K562 (cell line): ENCODE data around the gene HCFC1R1.

Experiments used
- BACH1 ChIP-seq: fragments of 200-800 bp; sonication (Bioruptor generic); IDR thresholded peaks from 2 replicates; pipeline ENCODE4 v1.6.1; 2016; ENCODE audit warnings: missing genetic modification characterization, missing compliant biosample characterization
- ELF1 ChIP-seq: fragments of 200-800 bp; sonication (Bioruptor generic); IDR thresholded peaks from 2 replicates; pipeline ENCODE4 v1.6.1; 2016; ENCODE audit warnings: missing genetic modification characterization, missing compliant biosample characterization
- EZH2 ChIP-seq: IDR thresholded peaks from 2 replicates; pipeline ENCODE4 v1.6.1; 2012; ENCODE audit warnings: low read depth, mild to moderate bottlenecking, inconsistent platforms, low read length, borderline replicate concordance
- HDAC6 ChIP-seq: IDR thresholded peaks from 2 replicates; pipeline ENCODE4 v1.6.1; 2012; ENCODE audit warnings: low read depth, mild to moderate bottlenecking, control low read depth, inconsistent platforms, low read length, moderate library complexity
- KLF16 ChIP-seq: IDR thresholded peaks from 2 replicates; pipeline ENCODE4 v1.6.1; 2016; ENCODE audit warnings: antibody characterized with exemption
- RFX5 ChIP-seq: IDR thresholded peaks from 2 replicates; pipeline ENCODE4 v1.6.1; 2011; ENCODE audit warnings: low read depth, mild to moderate bottlenecking, improper control_type of control experiment, low read length
- SIRT6 ChIP-seq: IDR thresholded peaks from one replicate; pipeline ENCODE4 v1.6.1; 2012; ENCODE audit warnings: low read depth, mild to moderate bottlenecking, control low read depth, inconsistent platforms, low read length, moderate library complexity
- SRF ChIP-seq, 2 experiments: fragments of 250-450, 450-650 bp in 1 of 2; sonication (Bioruptor Pico) in 1 of 2; sonication (generic) in 1 of 2; formaldehyde crosslinking; IDR thresholded peaks; 2 replicates each; pipeline versions ENCODE4 v1.5.0 to v1.5.1; 2020 to 2022; ENCODE audit warnings: mild to moderate bottlenecking in 1 of 2, missing genetic modification reagents in 1 of 2
- ZNF3 ChIP-seq: fragments of 250-450 bp; sonication (Bioruptor Pico); IDR thresholded peaks from 2 replicates; pipeline ENCODE4 v1.5.0; 2021; ENCODE audit warnings: mild to moderate bottlenecking, moderate library complexity
- TF ChIP-seq, protein P1 (sequence below), 3 experiments: IDR thresholded peaks in 2 of 3; conservative IDR thresholded peaks in 1 of 3; 2 replicates each; pipeline ENCODE4 v1.5.1; 2011 to 2012; ENCODE audit warnings: low read length in 3 of 3, mild to moderate bottlenecking in 3 of 3, control low read depth in 2 of 3, improper control_type of control experiment in 1 of 3, inconsistent platforms in 1 of 3, low read depth in 1 of 3, mixed read lengths in 1 of 3, moderate library complexity in 1 of 3; ENCODE audit not compliant: insufficient read depth in 2 of 3
- TF ChIP-seq, protein P2 (sequence below): sonication (generic); formaldehyde crosslinking; IDR thresholded peaks from 2 replicates; pipeline ENCODE4 v1.8.0; 2023; ENCODE audit warnings: mild to moderate bottlenecking, missing genetic modification reagents

DNA sequence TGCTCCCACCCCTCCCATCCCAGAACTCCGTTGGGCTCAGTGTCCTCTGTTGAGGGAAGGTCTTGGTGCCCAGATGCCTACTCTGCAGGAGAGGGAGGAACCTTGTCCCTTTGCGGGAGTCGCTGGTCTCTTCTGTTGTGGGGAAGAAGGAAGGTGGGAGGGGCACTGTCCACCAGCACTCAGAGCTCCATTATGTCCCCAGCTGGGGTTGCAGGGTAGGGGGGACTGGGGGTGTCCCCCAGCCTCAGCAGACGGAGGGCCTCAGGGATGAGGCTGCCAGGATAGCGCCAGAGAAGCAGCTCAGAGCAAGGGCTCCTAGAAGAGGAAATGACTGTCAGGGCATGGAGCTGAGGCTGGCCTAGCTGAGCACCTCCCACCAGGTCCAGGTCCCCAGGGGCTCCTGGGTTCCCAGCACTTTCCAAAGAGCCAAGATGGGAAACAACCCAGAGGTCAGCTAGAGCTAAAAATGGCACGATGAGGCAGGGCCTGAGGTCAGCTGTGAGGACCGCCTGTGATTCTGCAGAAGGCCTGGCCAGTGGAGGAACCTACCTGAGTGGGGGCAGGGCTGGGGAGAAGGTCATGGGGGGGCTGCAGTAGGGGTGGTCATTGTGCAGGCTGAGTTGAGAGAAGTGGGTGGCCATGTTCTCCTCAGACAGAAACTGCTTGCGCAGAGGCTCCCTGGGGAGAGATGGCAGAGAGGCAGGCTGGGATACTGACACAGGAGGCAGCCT, 893 bp downstream of the HCFC1R1 start:
- TF ChIP-seq, protein P1, sequence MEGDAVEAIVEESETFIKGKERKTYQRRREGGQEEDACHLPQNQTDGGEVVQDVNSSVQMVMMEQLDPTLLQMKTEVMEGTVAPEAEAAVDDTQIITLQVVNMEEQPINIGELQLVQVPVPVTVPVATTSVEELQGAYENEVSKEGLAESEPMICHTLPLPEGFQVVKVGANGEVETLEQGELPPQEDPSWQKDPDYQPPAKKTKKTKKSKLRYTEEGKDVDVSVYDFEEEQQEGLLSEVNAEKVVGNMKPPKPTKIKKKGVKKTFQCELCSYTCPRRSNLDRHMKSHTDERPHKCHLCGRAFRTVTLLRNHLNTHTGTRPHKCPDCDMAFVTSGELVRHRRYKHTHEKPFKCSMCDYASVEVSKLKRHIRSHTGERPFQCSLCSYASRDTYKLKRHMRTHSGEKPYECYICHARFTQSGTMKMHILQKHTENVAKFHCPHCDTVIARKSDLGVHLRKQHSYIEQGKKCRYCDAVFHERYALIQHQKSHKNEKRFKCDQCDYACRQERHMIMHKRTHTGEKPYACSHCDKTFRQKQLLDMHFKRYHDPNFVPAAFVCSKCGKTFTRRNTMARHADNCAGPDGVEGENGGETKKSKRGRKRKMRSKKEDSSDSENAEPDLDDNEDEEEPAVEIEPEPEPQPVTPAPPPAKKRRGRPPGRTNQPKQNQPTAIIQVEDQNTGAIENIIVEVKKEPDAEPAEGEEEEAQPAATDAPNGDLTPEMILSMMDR (IDR thresholded peaks at IDR 0.05 in 2 of 3, conservative IDR thresholded peaks at IDR 0.05 in 1 of 3; ENCODE audit: insufficient read depth in 2 of 3, low read depth in 1 of 3, low read length in 3 of 3) = no peak
- no peak for TF ChIP-seq EZH2
- TF ChIP-seq HDAC6 = no peak
- TF ChIP-seq RFX5 = no peak
- no peak for TF ChIP-seq KLF16
- TF ChIP-seq ELF1 = no peak
- TF ChIP-seq BACH1 (tag) = no peak
- TF ChIP-seq, protein P2, sequence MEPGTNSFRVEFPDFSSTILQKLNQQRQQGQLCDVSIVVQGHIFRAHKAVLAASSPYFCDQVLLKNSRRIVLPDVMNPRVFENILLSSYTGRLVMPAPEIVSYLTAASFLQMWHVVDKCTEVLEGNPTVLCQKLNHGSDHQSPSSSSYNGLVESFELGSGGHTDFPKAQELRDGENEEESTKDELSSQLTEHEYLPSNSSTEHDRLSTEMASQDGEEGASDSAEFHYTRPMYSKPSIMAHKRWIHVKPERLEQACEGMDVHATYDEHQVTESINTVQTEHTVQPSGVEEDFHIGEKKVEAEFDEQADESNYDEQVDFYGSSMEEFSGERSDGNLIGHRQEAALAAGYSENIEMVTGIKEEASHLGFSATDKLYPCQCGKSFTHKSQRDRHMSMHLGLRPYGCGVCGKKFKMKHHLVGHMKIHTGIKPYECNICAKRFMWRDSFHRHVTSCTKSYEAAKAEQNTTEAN = no peak
- no peak for TF ChIP-seq SRF (CRISPR knock-in tag; IDR thresholded peaks at IDR 0.05)
- TF ChIP-seq SIRT6 = no peak
- no peak for TF ChIP-seq ZNF3 (CRISPR knock-in tag)
